Osteocyte (in vitro differentiated cells): Measurements from ENCODE around the gene PLCD3. TPM values are rescaled to one million over a fixed set of nuclear protein-coding genes. Genes with fewer than 3 reads are reported as not detected.

Experiments used
- DNase-seq: peaks from one replicate; pipeline ENCODE4 v3.0.0; 2021; ENCODE audit warnings: mixed read lengths; ENCODE audit not compliant: unreplicated experiment; ENCODE audit errors: extremely low spot score
- H3K27ac Mint-ChIP-seq: one replicate; pipeline ENCODE4 v1.8.0; 2021; ENCODE audit warnings: mild to moderate bottlenecking, mixed read lengths; ENCODE audit not compliant: unreplicated experiment
- H3K27me3 Mint-ChIP-seq: one replicate; pipeline ENCODE4 v1.8.0; 2021; ENCODE audit warnings: mixed read lengths; ENCODE audit not compliant: unreplicated experiment
- H3K36me3 Mint-ChIP-seq: one replicate; pipeline ENCODE4 v1.8.0; 2021; ENCODE audit warnings: mixed read lengths; ENCODE audit not compliant: unreplicated experiment
- H3K4me1 Mint-ChIP-seq: one replicate; pipeline ENCODE4 v1.8.0; 2021; ENCODE audit warnings: mixed read lengths; ENCODE audit not compliant: unreplicated experiment
- H3K4me3 Mint-ChIP-seq: one replicate; pipeline ENCODE4 v1.8.0; 2021; ENCODE audit warnings: mild to moderate bottlenecking, moderate library complexity, mixed read lengths; ENCODE audit not compliant: unreplicated experiment
- H3K9me3 Mint-ChIP-seq: one replicate; pipeline ENCODE4 v1.8.0; 2021; ENCODE audit warnings: mixed read lengths; ENCODE audit not compliant: unreplicated experiment
- total RNA-seq: library from RNA; stranded (reverse); gene quantifications from 2 replicates; pipeline ENCODE4 v1.2.1, GENCODE V29; 2021
- TF ChIP-seq, protein P1 (sequence below): fragments of 200-600 bp; sonication (generic); IDR thresholded peaks from 2 replicates; pipeline ENCODE4 v1.5.0; 2021; ENCODE audit warnings: antibody characterized with exemption, mild to moderate bottlenecking, moderate library complexity

Gene PLCD3
- total RNA-seq, 1 donor from 2014 or later = 111 TPM

DNA sequence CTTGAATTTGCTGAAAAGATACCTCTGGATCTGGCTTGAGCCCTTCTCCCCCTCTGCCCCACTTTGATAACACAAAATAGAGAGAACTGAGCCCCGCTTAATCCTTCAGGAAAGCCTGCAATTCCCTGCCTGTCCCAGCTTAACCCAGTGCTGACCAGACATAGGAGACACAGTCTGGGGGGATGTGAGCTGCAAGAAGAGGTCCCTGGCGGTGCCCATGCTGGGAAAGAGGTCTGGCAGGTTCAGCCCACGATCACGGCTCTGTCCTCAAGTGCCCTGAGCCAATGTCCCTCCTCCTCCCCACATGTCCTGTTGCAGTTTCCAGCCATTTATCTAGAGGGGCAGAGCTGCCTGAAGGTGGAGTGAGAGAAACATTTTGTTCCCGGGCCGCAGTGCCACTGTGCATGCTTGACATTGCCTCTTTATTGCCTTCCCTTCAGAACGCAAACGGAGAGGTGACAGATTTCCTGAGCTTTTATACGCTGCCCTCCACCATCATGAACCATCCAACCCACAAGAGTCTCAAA lies 29.0 kb downstream of the PLCD3 start:
- H3K27ac Mint-ChIP-seq = peak overlapping the region; percentile 89
- H3K4me1 Mint-ChIP-seq = peaks cover 34% of the 10 kb centered on the region
- TF ChIP-seq, protein P1, sequence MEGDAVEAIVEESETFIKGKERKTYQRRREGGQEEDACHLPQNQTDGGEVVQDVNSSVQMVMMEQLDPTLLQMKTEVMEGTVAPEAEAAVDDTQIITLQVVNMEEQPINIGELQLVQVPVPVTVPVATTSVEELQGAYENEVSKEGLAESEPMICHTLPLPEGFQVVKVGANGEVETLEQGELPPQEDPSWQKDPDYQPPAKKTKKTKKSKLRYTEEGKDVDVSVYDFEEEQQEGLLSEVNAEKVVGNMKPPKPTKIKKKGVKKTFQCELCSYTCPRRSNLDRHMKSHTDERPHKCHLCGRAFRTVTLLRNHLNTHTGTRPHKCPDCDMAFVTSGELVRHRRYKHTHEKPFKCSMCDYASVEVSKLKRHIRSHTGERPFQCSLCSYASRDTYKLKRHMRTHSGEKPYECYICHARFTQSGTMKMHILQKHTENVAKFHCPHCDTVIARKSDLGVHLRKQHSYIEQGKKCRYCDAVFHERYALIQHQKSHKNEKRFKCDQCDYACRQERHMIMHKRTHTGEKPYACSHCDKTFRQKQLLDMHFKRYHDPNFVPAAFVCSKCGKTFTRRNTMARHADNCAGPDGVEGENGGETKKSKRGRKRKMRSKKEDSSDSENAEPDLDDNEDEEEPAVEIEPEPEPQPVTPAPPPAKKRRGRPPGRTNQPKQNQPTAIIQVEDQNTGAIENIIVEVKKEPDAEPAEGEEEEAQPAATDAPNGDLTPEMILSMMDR = no peak
- no peaks in the 10 kb centered on the region for H3K27me3 Mint-ChIP-seq
- no peaks in the 10 kb centered on the region for H3K9me3 Mint-ChIP-seq
- no peak for DNase-seq
- H3K36me3 Mint-ChIP-seq = peaks cover 29% of the 10 kb centered on the region
- no peak overlapping the region for H3K4me3 Mint-ChIP-seq

DNA sequence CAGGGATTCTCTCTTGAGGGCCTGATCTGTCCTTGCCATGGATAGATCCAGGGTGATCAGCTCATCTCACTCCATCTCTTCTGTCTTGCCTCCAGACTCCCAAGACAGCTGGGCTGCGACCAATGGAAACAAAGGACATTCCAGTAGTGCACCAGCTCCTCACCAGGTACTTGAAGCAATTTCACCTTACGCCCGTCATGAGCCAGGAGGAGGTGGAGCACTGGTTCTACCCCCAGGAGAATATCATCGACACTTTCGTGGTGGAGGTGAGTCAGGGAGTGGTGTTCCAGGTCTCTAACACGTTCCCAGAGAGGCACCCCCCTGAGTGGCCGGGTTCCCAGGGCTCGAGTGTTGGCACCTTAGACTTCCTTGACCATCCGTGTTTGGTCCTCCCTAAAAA lies 29.5 kb downstream of the PLCD3 start:
- Mint-ChIP-seq H3K4me1 (peaks cover 34% of the 10 kb centered on the region), H3K9me3 (no peaks in the 10 kb centered on the region), H3K36me3 (peaks cover 33% of the 10 kb centered on the region), H3K4me3 (no peak overlapping the region), H3K27ac (peak overlapping the region; percentile 89), H3K27me3 (no peaks in the 10 kb centered on the region)
- TF ChIP-seq, protein P1 = no peak
- no peak for DNase-seq

DNA sequence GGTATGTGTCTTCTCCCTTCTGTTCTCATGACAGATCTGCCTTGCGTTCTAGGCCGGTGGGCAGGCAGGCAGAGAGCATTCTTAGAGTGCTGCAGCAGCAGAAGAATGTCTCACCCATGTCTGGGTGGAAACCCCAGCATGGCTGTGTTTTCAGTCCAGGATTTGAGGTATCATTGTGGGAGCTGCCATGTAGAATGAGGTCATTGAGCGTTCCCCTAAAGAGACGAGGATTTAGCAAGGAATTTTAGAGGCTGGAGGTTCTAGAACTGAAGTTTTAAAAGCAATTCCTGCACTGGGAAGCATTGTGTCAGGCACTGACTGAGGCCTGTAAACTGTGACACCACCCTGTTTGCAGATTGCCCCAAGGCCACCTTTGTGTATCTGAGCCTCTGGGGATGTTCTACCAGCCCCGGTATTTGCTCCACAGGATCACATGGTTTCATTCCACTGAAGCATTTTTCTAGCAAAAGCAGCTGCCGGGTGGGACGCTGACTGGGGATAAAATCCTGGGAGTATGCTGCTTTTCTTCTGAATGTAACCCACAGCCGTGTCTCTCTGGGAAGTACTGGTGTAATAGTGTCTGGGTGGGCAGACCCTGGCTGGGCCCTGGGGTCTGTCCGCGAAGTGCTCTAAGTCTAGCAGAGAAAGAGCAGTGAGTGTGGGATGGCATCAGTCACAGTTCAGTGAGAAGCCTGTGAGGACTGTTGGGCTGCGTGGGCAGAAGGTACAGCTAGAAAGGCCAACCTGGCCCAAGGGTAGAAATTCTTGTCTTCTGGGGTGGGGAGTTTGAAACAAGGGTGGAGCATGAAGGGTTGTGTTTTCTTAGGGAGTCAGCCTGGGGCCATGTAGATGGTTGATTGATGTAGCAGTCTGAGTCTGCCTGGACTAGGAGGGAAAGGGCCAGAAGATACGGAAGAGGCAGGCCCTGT lies 30.2 kb downstream of the PLCD3 start:
- no peaks in the 10 kb centered on the region for H3K9me3 Mint-ChIP-seq
- H3K27me3 Mint-ChIP-seq = no peaks in the 10 kb centered on the region
- TF ChIP-seq, protein P1 = no peak
- no peak for DNase-seq
- peaks cover 37% of the 10 kb centered on the region for H3K36me3 Mint-ChIP-seq
- peaks cover 34% of the 10 kb centered on the region for H3K4me1 Mint-ChIP-seq
- H3K27ac Mint-ChIP-seq = peak overlapping the region; percentile 89
- peak overlapping the region; percentile 27 for H3K4me3 Mint-ChIP-seq

DNA sequence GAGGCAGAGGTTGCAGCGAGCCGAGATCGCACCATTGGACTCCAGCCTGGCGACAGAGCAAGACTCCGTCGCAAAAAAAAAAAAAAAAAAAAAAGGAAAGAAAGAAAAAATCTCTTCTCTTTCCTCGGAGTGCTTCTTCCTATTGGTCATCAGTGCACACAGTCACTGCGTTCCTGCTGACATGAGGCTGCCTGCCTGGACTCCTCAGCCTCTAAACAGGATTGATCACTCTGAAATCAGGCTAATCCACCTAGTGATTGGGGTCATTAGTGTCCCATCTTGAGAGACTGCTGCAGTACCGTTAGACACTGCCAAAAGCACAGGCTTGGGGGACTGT lies 30.8 kb downstream of the PLCD3 start:
- Mint-ChIP-seq H3K9me3 (no peaks in the 10 kb centered on the region), H3K27ac (peak overlapping the region; percentile 89), H3K27me3 (no peaks in the 10 kb centered on the region), H3K4me3 (no peak overlapping the region), H3K36me3 (peaks cover 42% of the 10 kb centered on the region), H3K4me1 (peaks cover 34% of the 10 kb centered on the region)
- TF ChIP-seq, protein P1 = no peak
- DNase-seq = no peak

- peak overlapping the region; percentile 75 for H3K27ac Mint-ChIP-seq
- TF ChIP-seq, protein P1 = peak; percentile 93
- no peak overlapping the region for H3K4me3 Mint-ChIP-seq
- peaks cover 46% of the 10 kb centered on the region for H3K36me3 Mint-ChIP-seq
- no peaks in the 10 kb centered on the region for H3K27me3 Mint-ChIP-seq
- peaks cover 39% of the 10 kb centered on the region for H3K4me1 Mint-ChIP-seq
- DNase-seq = peak; percentile 92
- no peaks in the 10 kb centered on the region for H3K9me3 Mint-ChIP-seq
These were observed 33.3 kb downstream of the PLCD3 start for GRCh38 chr17:45098869-45099616.
